IPS DF 6.9 (cell line): Measurements from ENCODE around the gene THEMIS2.
"Not testable (repeated sequence)": the region's sequence is repeated elsewhere in the genome, so short reads cannot be mapped to it uniquely, and the experiment has no call there.

ENCODE experiments used
- DNase-seq: peaks from one replicate; pipeline ENCODE4 v3.0.0-alpha.2; 2013; ENCODE audit warnings: low read depth, low spot score
- H3K27ac ChIP-seq: one replicate; pipeline ENCODE4 v1.5.1; 2013; ENCODE audit warnings: low read length, control low read depth
- H3K27me3 ChIP-seq: 2 replicates; pipeline ENCODE4 v1.6.1; 2013; ENCODE audit warnings: mild to moderate bottlenecking, low read length; ENCODE audit not compliant: control insufficient read depth, insufficient read depth
- H3K36me3 ChIP-seq: 2 replicates; pipeline ENCODE4 v1.6.1; 2013; ENCODE audit warnings: low read length; ENCODE audit not compliant: control insufficient read depth, insufficient read depth
- H3K4me1 ChIP-seq: 2 replicates; pipeline ENCODE4 v1.6.1; 2013; ENCODE audit warnings: low read length; ENCODE audit not compliant: control insufficient read depth, insufficient read depth
- H3K4me3 ChIP-seq: 2 replicates; pipeline ENCODE4 v1.5.1; 2013; ENCODE audit warnings: mild to moderate bottlenecking, low read length
- H3K9me3 ChIP-seq: 2 replicates; pipeline ENCODE4 v1.6.1; 2013; ENCODE audit warnings: low read length, inconsistent platforms; ENCODE audit not compliant: control insufficient read depth, insufficient read depth
- whole genome bisulfite sequencing: extraction: QIAGEN DNeasy Blood & Tissue Kit; methylation state at CpG from one replicate; pipeline ENCODE4 v1.1.7; 2013; ENCODE audit warnings: mixed read lengths, missing lambda C conversion rate; ENCODE audit not compliant: insufficient read length, insufficient coverage; 5-methylcytosine and 5-hydroxymethylcytosine counted together

The THEMIS2 gene

GRCh38 chr1:27835501-27835900 lies 36.8 kb upstream of the THEMIS2 start:
- no peaks in the 10 kb centered on the region for H3K27me3 ChIP-seq
- no peak for DNase-seq
- no peak overlapping the region for H3K27ac ChIP-seq
- H3K9me3 ChIP-seq = no peaks in the 10 kb centered on the region
- no peak overlapping the region for H3K4me3 ChIP-seq
- no CpG with 5 or more reads among the region's 1 CpG for WGBS
- H3K36me3 ChIP-seq = peaks cover 9% of the 10 kb centered on the region; the same call in 1 of the 2 replicates
- peaks cover 2% of the 10 kb centered on the region; the same call in 1 of the 2 replicates for H3K4me1 ChIP-seq

- no peaks in the 10 kb centered on the region for H3K27me3 ChIP-seq
- no peak for DNase-seq
- H3K9me3 ChIP-seq = peaks cover 2% of the 10 kb centered on the region; the same call in 1 of the 2 replicates
- no CpG with 5 or more reads among the region's 7 CpGs for WGBS
- no peaks in the 10 kb centered on the region for H3K4me1 ChIP-seq
- H3K36me3 ChIP-seq = peaks cover 31% of the 10 kb centered on the region
- no peak overlapping the region for H3K4me3 ChIP-seq
- no peak overlapping the region for H3K27ac ChIP-seq
Measured at GRCh38 chr1:27849951-27850350, 22.4 kb upstream of the THEMIS2 start.

- Histone ChIP-seq H3K9me3 (peaks cover 2% of the 10 kb centered on the region; the same call in 1 of the 2 replicates), H3K4me3 (no peak overlapping the region), H3K4me1 (no peaks in the 10 kb centered on the region), H3K27me3 (no peaks in the 10 kb centered on the region), H3K36me3 (peaks cover 14% of the 10 kb centered on the region), H3K27ac (no peak overlapping the region)
- DNase-seq = no peak
- WGBS = no CpG with 5 or more reads among the region's 6 CpGs
Measured at GRCh38 chr1:27855085-27855484, 17.3 kb upstream of the THEMIS2 start.

- H3K27ac ChIP-seq = no peak overlapping the region
- no CpG with 5 or more reads among the region's 12 CpGs for WGBS
- no peak overlapping the region for H3K4me3 ChIP-seq
- H3K36me3 ChIP-seq = peaks cover 2% of the 10 kb centered on the region
- no peak for DNase-seq
- no peaks in the 10 kb centered on the region for H3K4me1 ChIP-seq
- 0 out of 2 replicates have a peak, but pooled peaks cover under 1% of the 10 kb centered on the region for H3K9me3 ChIP-seq
- no peaks in the 10 kb centered on the region for H3K27me3 ChIP-seq
Measured at GRCh38 chr1:27856561-27857343, 15.6 kb upstream of the THEMIS2 start.

- H3K27me3 ChIP-seq, H3K36me3 ChIP-seq, H3K27ac ChIP-seq, H3K4me1 ChIP-seq, H3K4me3 ChIP-seq, H3K9me3 ChIP-seq, DNase-seq: not testable (repeated sequence)
- whole genome bisulfite sequencing = no CpG with 5 or more reads among the region's 11 CpGs
Measured at GRCh38 chr1:27857552-27857951, 14.8 kb upstream of the THEMIS2 start.

- H3K27me3 ChIP-seq = no peaks in the 10 kb centered on the region
- DNase-seq = peak; percentile 79
- WGBS = no CpG with 5 or more reads among the region's 10 CpGs
- no peaks in the 10 kb centered on the region for H3K36me3 ChIP-seq
- H3K4me1 ChIP-seq = no peaks in the 10 kb centered on the region
- H3K4me3 ChIP-seq = no peak overlapping the region
- no peaks in the 10 kb centered on the region for H3K9me3 ChIP-seq
- H3K27ac ChIP-seq = no peak overlapping the region
Measured at GRCh38 chr1:27858072-27858948, 14.0 kb upstream of the THEMIS2 start.

GRCh38 chr1:27858949-27859576 lies 13.3 kb upstream of the THEMIS2 start:
- H3K36me3 ChIP-seq = no peaks in the 10 kb centered on the region
- no peaks in the 10 kb centered on the region for H3K4me1 ChIP-seq

GRCh38 chr1:27861436-27861835 lies 10.9 kb upstream of the THEMIS2 start:
- no peak overlapping the region for H3K27ac ChIP-seq
- H3K9me3 ChIP-seq = no peaks in the 10 kb centered on the region
- H3K4me1 ChIP-seq = no peaks in the 10 kb centered on the region
- no peaks in the 10 kb centered on the region for H3K27me3 ChIP-seq
- no peaks in the 10 kb centered on the region for H3K36me3 ChIP-seq
- H3K4me3 ChIP-seq = no peak overlapping the region
- no peak for DNase-seq
- WGBS = no CpG with 5 or more reads among the region's 10 CpGs

More at GRCh38 chr1:27858949-27859576, 13.3 kb upstream of the THEMIS2 start:
- Histone ChIP-seq H3K27ac (no peak overlapping the region), H3K27me3 (no peaks in the 10 kb centered on the region), H3K9me3 (no peaks in the 10 kb centered on the region), H3K4me3 (no peak overlapping the region)
- DNase-seq = no peak
- WGBS = no CpG with 5 or more reads among the region's 14 CpGs

GRCh38 chr1:27862004-27862403 lies 10.3 kb upstream of the THEMIS2 start:
- Histone ChIP-seq H3K36me3 (no peaks in the 10 kb centered on the region), H3K4me3 (no peak overlapping the region), H3K27ac (no peak overlapping the region), H3K4me1 (no peaks in the 10 kb centered on the region), H3K27me3 (no peaks in the 10 kb centered on the region), H3K9me3 (no peaks in the 10 kb centered on the region)
- no CpG with 5 or more reads among the region's 3 CpGs for WGBS
- no peak for DNase-seq
